PFSK-1 (cell line): ENCODE data around the gene EME2.

Experiments used
- POLR2AphosphoS5 ChIP-seq: IDR thresholded peaks from 2 replicates; pipeline ENCODE4 v1.6.1; 2012; ENCODE audit warnings: low read depth, mild to moderate bottlenecking, control low read depth, low read length, moderate library complexity
- REST ChIP-seq, 2 experiments: IDR thresholded peaks; 2 replicates each; pipeline versions ENCODE4 v1.6.1 to v1.8.0; 2011 to 2012; ENCODE audit warnings: low read depth in 2 of 2, low read length in 2 of 2, control low read depth in 1 of 2, inconsistent platforms in 1 of 2, mild to moderate bottlenecking in 1 of 2, moderate library complexity in 1 of 2; ENCODE audit not compliant: insufficient read depth in 1 of 2
- SIN3A ChIP-seq: IDR thresholded peaks from 2 replicates; pipeline ENCODE4 v1.6.1; 2012; ENCODE audit warnings: mild to moderate bottlenecking, low read length, moderate library complexity, borderline replicate concordance; ENCODE audit not compliant: insufficient read depth

GRCh38 chr16:1766231-1766630, 6.4 kb upstream of the EME2 start:
- TF ChIP-seq REST (IDR thresholded peaks at IDR 0.05; ENCODE audit: insufficient read depth in 1 of 2, low read depth in 2 of 2, low read length in 2 of 2): no peak
- TF ChIP-seq SIN3A: no peak
- TF ChIP-seq POLR2AphosphoS5: no peak
